ENCODE measurements around the gene ECE1.
"Not testable (repeated sequence)": the region's sequence is repeated elsewhere in the genome, so short reads cannot be mapped to it uniquely, and the experiment has no call there.

Gene ECE1

DNA sequence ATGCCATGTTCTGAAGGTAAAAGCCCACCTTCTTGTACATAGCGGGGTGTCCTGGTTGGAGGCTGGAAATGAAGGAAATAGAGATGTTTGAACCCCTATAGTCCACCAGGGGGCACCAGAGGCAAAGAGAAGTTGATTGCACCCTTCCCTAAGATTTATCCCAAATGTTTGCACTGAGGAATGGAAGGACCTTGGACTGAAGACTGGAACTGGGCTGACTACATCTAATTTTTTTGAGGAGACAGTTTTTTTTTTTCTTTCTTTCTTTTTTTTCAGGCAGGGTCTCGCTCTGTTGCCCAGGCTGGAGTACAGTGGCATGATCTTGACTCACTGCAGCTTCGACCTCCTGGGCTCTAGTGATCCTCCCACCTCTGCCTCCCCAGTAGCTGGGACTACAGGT lies 58.2 kb downstream of the ECE1 start:
- DNase-seq (ENCODE audit: low read depth in 2 of 2, low spot score in 1 of 2): no peak

DNA sequence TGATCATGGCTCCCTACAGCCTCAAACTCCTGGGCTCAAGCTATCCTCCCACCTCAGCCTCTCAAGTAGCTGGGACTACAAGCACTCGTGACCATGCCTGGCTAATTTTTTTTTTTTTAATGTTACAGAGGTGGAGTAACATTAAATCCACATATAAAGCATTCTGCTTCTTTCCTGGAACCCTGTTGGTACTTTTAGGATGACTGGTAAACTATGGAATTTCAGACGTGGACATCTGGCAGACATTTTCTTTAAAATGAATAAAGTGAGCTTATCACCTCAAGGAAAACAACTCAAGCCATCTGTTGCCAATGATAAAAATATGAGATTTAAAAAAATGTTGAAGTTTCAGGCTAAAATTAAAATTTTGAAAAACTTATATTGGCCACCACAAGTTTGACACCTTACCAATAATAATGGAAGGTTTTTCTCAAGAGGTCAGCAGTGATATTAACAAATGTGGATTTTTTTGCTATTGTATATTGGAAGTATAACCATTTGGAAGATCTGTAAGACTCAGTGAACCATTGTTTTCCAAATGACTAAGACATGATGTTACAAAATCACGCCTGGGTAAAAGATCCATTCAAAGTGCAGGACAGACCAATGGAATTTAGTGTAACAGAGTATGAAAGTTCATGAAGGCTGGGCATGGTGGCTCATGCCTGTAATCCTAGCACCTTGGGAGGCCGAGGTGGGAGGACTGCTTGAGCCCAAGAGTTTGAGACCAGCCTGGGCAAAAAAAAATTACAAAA lies 60.8 kb downstream of the ECE1 start:
- DNase-seq (ENCODE audit: low read depth in 2 of 2, low spot score in 1 of 2): no peak

DNA sequence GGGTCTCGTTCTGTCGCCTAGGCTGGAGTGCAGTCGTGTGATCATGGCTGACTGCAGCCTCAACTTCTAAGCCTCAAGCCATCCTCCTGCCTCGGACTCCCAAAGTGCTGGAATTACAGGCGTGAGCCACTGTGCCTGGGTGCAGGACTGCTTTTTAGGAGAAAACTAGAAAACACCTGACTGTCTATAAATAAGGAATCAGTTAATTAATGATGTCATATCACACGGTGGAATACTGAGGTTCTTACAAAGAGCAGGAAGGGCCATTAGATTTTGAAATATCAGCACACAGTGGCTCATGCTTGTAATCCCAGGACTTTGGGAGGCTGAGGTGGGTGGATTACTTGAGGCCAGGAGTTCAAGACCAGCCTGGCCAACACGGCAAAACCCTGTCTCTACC lies 62.0 kb downstream of the ECE1 start:
- DNase-seq (ENCODE audit: low read depth in 2 of 2, low spot score in 1 of 2): not testable (repeated sequence)

DNA sequence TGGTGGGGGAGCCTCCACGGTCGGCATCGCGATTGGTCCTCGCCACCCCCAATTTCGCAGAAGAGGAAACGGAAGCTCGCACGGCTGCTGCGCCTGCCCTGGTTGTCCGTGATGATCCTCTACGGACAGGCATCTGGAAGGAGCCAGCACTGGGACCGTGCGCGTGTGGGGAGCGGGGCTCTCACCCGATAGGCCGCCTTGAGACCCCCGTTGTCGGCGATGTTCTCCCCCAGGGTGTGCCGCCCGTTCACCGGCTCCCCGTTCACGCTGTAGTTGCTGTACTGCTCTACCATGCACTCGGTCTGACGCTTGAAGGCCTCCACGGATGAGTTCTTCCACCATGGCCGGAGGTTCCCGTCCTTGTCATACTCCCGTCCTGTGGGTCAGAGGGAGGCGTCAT lies 65.2 kb downstream of the ECE1 start:
- DNase-seq (ENCODE audit: low read depth in 2 of 2, low spot score in 1 of 2): no peak

- DNase-seq (ENCODE audit: low read depth in 2 of 2, low spot score in 1 of 2): no peak
These were observed 69.4 kb downstream of the ECE1 start for GRCh38 chr1:21220815-21221214.

DNA sequence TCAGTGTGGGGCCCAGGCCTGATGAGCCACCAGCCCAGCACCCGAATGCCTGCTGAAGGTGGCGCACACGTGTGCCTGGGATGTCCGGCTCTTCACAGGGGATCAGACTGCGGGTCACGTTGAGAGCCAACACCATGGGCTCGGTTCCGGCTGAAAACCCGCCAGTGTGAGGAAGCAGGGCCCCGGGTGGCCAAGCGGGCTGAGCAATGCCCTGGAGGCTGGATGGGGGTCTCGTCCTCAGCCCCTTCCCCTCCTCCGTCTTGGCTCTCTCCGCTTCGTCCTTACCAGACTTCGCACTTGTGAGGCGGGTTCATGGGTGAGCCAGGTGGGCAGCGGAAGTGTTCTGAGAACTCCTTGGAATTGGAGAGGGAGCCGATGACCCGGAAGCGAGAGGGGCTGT lies 70.6 kb downstream of the ECE1 start:
- no peak for DNase-seq (ENCODE audit: low read depth in 2 of 2, low spot score in 1 of 2)

GRCh38 chr1:21217812-21218596 lies 72.3 kb downstream of the ECE1 start:
- DNase-seq (ENCODE audit: low read depth in 2 of 2, low spot score in 1 of 2): no peak

DNA sequence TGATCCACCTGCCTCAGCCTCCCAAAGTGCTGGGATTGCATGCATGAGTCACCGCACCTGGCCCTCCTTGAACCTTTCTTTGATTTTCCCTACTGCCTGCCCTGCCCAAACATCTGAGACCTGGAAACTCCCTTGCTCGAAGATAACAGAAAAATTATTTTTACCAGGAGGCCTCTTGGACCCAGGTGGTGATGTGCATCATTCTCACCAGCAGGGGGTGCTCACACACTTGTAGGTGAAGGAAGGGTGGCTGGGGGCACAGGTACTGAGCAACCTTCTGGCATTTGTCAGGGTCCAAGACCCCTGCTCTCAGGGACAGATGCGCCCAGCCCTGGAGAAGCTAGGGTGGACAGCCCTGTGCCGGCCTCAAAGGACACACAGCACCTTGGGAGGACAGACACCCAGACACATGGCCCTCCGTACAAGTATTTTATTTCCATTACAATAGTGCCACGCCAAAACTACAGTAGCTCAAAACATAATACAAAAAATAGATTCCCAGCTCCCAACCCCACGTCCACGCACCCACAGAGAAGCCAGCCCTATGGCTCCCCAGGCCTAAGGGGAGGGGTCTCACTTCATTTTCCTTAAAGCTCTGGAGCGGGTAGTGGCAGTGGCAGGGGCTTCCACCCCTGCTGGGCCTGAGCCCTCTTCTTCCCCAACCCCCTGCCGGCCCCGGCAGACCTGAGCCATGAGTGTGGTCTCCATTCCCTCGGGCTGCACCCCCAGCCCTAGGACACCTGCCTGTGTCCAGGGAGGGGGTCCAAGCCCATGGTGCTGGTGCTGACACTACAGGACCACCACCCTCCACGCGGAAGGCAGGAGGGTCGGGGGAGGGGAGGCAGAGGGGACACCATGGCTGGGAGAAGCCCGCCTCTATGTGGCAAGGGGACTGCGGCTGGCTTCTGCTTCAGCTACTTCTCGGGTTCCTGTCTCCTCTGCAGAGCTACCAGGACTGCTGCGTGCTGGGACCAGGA lies 73.1 kb downstream of the ECE1 start:
- peak; percentile 18 to 42 for DNase-seq (ENCODE audit: low read depth in 2 of 2, low spot score in 1 of 2)

GRCh38 chr1:21212126-21212525 lies 78.1 kb downstream of the ECE1 start:
- no peak for DNase-seq (ENCODE audit: low read depth in 2 of 2, low spot score in 1 of 2)

DNA sequence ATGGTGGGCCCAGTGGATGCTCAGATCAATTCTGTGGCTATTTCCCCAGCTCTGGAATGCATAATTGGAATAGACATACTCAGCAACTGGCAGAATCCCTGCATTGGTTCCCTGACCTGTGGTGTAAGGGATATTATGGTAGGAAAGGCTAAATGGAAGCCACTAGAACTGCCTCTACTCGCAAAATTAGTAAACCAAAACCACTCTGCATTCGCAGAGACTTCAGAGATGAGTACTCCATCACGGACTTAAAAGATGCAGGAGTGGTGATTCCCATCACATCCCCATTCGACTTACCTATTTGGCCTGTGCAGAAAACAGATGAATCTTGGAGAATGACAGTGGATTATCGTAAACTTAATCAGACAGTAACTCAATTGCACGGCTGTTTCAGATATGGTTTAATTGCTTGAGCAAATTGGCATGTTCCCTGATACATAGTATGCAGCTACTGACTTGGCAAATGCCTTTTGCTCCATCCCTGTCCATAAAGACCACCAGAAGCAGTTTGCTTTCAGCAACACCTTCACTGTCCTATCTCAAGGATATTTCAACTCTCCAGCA lies 82.0 kb downstream of the ECE1 start:
- DNase-seq (ENCODE audit: low read depth in 2 of 2, low spot score in 1 of 2): not testable (repeated sequence)

GRCh38 chr1:21206117-21206516 lies 84.1 kb downstream of the ECE1 start:
- DNase-seq (ENCODE audit: low read depth in 2 of 2, low spot score in 1 of 2): no peak

DNA sequence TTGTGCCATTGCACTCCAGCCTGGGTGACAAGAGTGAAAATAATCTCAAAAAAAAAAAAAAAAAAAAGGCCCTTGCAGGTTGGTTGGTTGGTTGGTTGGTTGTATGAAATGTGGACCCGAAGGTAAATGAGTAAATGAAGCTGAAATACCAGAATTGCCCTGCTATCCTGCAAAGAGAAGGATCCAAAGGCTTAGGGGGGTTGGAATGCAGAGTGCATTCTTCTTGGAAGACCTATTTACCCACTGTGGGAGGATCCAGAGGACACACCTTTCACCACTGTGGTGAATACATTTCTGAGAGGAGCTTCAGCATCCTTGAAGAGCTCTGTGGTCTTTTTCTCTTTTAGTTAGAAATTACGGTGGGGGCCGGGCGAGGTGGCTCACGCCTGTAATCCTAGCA lies 84.8 kb downstream of the ECE1 start:
- no peak for DNase-seq (ENCODE audit: low read depth in 2 of 2, low spot score in 1 of 2)

DNA sequence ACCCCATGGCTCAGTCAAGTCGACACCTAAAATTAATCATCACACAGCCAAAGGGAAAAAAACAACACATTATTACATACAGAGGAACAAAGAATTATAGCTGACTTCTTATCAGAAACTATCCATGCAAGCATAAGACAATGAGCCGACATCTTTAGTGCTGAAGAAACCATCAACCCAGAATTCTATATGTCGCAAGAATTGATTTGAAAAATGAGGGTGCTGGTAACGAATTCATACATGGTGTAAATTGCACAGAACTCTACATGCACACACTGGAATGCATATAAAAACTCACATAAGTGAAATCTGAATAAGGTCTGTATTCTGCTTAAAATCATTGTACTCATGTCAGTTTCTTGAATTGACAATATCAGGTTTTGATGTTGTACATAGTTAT lies 88.6 kb downstream of the ECE1 start:
- DNase-seq (ENCODE audit: low read depth in 2 of 2, low spot score in 1 of 2): no peak

DNA sequence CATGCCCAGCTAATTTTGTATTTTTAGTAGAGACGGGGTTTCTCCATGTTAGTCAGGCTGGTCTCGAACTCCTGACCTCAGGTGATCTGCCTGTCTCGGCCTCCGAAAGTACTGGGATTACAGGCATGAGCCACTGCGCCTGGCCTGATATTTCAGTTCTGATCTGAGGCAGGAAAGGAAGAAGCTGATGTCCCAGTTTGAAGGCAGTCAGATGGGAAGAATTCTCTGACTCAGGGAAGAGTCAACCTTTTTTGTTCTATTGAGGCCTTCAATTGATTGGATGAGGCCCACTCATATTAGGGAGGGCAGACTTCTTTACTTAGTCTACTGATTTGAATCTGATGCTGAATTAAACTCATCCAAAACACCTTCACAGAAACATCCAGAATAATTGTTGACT lies 89.0 kb downstream of the ECE1 start:
- not testable (repeated sequence) for DNase-seq (ENCODE audit: low read depth in 2 of 2, low spot score in 1 of 2)

DNA sequence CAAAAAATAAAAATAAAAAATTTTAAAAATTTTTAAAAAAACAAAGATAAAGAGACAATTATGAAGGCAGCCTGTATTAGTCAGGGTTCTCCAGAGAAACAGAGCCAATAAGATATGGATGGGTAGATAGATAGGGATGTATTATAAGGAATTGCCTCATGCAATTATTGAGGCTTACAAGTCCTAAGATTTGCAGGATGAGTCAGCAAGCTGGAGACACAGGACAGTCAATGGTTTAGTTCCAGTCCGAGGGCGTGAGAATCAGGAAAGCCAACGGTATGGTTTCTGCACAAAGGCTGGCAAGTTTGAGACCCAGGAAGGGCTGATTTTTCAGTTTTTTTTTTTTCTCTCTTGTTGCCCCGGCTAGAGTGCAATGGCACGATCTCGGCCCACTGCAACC lies 89.5 kb downstream of the ECE1 start:
- no peak for DNase-seq (ENCODE audit: low read depth in 2 of 2, low spot score in 1 of 2)

GRCh38 chr1:21198929-21199328 lies 91.3 kb downstream of the ECE1 start:
- no peak for DNase-seq (ENCODE audit: low read depth in 2 of 2, low spot score in 1 of 2)

DNA sequence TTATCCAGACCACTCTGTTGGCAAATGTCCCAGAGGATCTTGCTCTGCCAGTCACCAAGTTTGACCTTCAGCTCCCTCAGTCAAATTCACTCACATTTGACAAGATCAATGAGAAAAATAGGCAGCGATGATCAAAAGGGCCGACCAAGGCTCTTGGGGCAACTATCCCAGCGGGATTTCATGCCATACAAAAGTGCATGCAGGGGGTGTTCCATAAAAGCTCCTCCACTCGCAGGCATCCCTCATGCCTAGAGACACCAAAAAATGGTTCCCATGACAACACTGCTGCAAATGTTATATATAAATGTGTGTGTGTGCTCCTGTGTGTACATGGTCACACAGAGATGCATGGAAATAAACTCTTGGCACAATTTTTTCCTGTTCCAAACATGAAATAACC lies 97.4 kb downstream of the ECE1 start:
- no peak for DNase-seq (ENCODE audit: low read depth in 2 of 2, low spot score in 1 of 2)

GRCh38 chr1:21192284-21192683 lies 98.0 kb downstream of the ECE1 start:
- DNase-seq (ENCODE audit: low read depth in 2 of 2, low spot score in 1 of 2): no peak

DNA sequence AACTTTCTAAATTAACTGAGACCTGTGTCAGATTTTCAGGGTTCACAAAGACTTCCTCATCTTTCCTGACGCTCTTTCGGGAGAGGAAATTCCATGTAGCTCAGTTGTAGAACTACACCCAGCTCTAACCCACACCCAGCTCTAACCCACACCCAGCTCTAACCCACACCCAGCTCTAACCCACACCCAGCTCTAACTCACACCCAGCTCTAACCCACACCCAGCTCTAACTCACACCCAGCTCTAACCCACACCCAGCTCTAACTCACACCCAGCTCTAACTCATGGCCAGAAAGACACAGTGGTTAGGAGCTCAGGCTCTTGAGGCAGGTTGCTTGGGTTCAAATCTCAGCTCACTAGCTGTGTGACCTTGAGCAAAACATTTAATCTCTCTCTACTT lies 99.5 kb downstream of the ECE1 start:
- DNase-seq (ENCODE audit: low read depth in 2 of 2, low spot score in 1 of 2): not testable (repeated sequence)

- DNase-seq (ENCODE audit: low read depth in 2 of 2, low spot score in 1 of 2): no peak
These were observed 100.3 kb downstream of the ECE1 start for GRCh38 chr1:21189906-21190500.

DNA sequence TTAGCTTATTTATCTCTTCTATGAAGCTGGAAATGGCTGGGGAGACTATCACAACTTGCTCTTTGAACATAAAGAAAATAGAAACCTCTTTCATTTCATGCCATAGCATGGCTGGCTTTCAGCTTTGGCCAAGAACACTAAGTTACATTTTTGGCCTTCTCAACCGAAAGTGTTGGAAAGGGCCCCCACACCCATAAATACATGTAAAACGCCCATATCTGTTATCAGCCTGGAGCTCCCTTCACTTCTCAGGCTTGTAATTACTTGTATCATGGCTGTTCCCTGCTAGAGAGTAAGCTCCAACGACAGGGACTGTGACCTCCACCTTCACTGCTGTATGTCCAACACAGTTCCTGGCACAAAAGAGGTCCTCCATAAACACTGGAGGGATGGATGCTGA lies 100.8 kb downstream of the ECE1 start:
- no peak for DNase-seq (ENCODE audit: low read depth in 2 of 2, low spot score in 1 of 2)
